DMS 273 (cell line): ENCODE measurements around the gene RABGAP1.
A peak's percentile ranks its signal among the peaks of the same experiment; 100 is the strongest.

ENCODE experiments used
- DNase-seq: peaks from one replicate; lab custom pipeline; 2025; ENCODE audit not compliant: unreplicated experiment; lab: John Stamatoyannopoulos, UW

The RABGAP1 gene

GRCh38 chr9:122944960-122945888 lies 4.4 kb downstream of the RABGAP1 start:
- no peak for DNase-seq

- no peak for DNase-seq
Measured at GRCh38 chr9:122946461-122947005, 5.7 kb downstream of the RABGAP1 start.

- DNase-seq = no peak
Measured at GRCh38 chr9:122948313-122948712, 7.5 kb downstream of the RABGAP1 start.

GRCh38 chr9:122949696-122950095 lies 8.9 kb downstream of the RABGAP1 start:
- no peak for DNase-seq

GRCh38 chr9:122950263-122950662 lies 9.4 kb downstream of the RABGAP1 start:
- no peak for DNase-seq

- no peak for DNase-seq
Measured at GRCh38 chr9:122951056-122951455, 10.2 kb downstream of the RABGAP1 start.

- DNase-seq = no peak
Measured at GRCh38 chr9:122954253-122954691, 13.5 kb downstream of the RABGAP1 start.

- no peak for DNase-seq
Measured at GRCh38 chr9:122955961-122956360, 15.1 kb downstream of the RABGAP1 start.

- no peak for DNase-seq
Measured at GRCh38 chr9:122961139-122961538, 20.3 kb downstream of the RABGAP1 start.

- DNase-seq = no peak
Measured at GRCh38 chr9:122975196-122975595, 34.4 kb downstream of the RABGAP1 start.

GRCh38 chr9:122978601-122979000 lies 37.8 kb downstream of the RABGAP1 start:
- no peak for DNase-seq

GRCh38 chr9:122986010-122986409 lies 45.2 kb downstream of the RABGAP1 start:
- DNase-seq = no peak

GRCh38 chr9:122988141-122988540 lies 47.3 kb downstream of the RABGAP1 start:
- DNase-seq = no peak

GRCh38 chr9:122988920-122989621 lies 48.3 kb downstream of the RABGAP1 start:
- DNase-seq = no peak

GRCh38 chr9:122991370-122991830 lies 50.6 kb downstream of the RABGAP1 start:
- DNase-seq = peak; percentile 48

- no peak for DNase-seq
Measured at GRCh38 chr9:122996586-122996985, 55.8 kb downstream of the RABGAP1 start.

GRCh38 chr9:122998448-122998847 lies 57.6 kb downstream of the RABGAP1 start:
- DNase-seq = no peak

GRCh38 chr9:123000371-123001068 lies 59.7 kb downstream of the RABGAP1 start:
- no peak for DNase-seq

- no peak for DNase-seq
Measured at GRCh38 chr9:123002754-123003153, 61.9 kb downstream of the RABGAP1 start.

GRCh38 chr9:123003466-123003865 lies 62.6 kb downstream of the RABGAP1 start:
- DNase-seq = no peak

GRCh38 chr9:123005964-123006363 lies 65.1 kb downstream of the RABGAP1 start:
- no peak for DNase-seq
